GM19328 (cell line): ENCODE data around the gene E2F2.

Experiments
- ATAC-seq: cut with Tn5 transposase; IDR thresholded peaks from one replicate; pipeline ENCODE4 v1.9.1; 2021; ENCODE audit warnings: mild to moderate bottlenecking, moderate library complexity; ENCODE audit not compliant: unreplicated experiment

Gene E2F2

GRCh38 chr1:23530747-23531561 lies at the start of gene E2F2:
Gene E2F2, minus strand, starts transcription at chr1:23531233. Its CDS starts 440 bp downstream, at chr1:23530793.
- ATAC-seq = peak; percentile 44

GRCh38 chr1:23578997-23579363 lies 47.9 kb upstream of the E2F2 start:
- ATAC-seq = no peak

- ATAC-seq = no peak
These were observed 47.4 kb upstream of the E2F2 start for GRCh38 chr1:23578311-23578996.

GRCh38 chr1:23577056-23578004 lies 46.3 kb upstream of the E2F2 start:
- ATAC-seq = peak; percentile 64

- ATAC-seq = no peak
These were observed 45.5 kb upstream of the E2F2 start for GRCh38 chr1:23576338-23577055.

GRCh38 chr1:23575226-23575810 lies 44.3 kb upstream of the E2F2 start:
- ATAC-seq = no peak

GRCh38 chr1:23574265-23574754 lies 43.3 kb upstream of the E2F2 start:
- ATAC-seq = no peak

- ATAC-seq = no peak
These were observed 42.6 kb upstream of the E2F2 start for GRCh38 chr1:23573574-23574182.

- ATAC-seq = no peak
These were observed 40.4 kb upstream of the E2F2 start for GRCh38 chr1:23571465-23571864.

GRCh38 chr1:23570001-23570691 lies 39.1 kb upstream of the E2F2 start:
- ATAC-seq = no peak

GRCh38 chr1:23568608-23569383 lies 37.8 kb upstream of the E2F2 start:
- no peak for ATAC-seq

- ATAC-seq = no peak
These were observed 37.1 kb upstream of the E2F2 start for GRCh38 chr1:23567996-23568607.

- ATAC-seq = no peak
These were observed 36.6 kb upstream of the E2F2 start for GRCh38 chr1:23567629-23567995.

- no peak for ATAC-seq
These were observed 35.3 kb upstream of the E2F2 start for GRCh38 chr1:23566304-23566703.

- ATAC-seq = no peak
These were observed 34.7 kb upstream of the E2F2 start for GRCh38 chr1:23565776-23566175.

- no peak for ATAC-seq
These were observed 33.6 kb upstream of the E2F2 start for GRCh38 chr1:23564529-23565122.

GRCh38 chr1:23563755-23564374 lies 32.8 kb upstream of the E2F2 start:
- ATAC-seq = no peak
